BJ (cell line): ENCODE data around the gene RB1. TPM values are rescaled to one million over a fixed set of nuclear protein-coding genes. Genes with fewer than 3 reads are reported as not detected.

Experiments
- CTCF ChIA-PET: fragments of 350-600 bp; formaldehyde crosslinking; extraction: SDS; loops from one replicate; lab custom pipeline; 2021; ENCODE audit warnings: antibody characterized with exemption, inconsistent platforms; lab: Yijun Ruan, JAX
- POLR2A ChIA-PET: fragments of 300-600 bp; sonication (Branson Sonifier 250); formaldehyde crosslinking; extraction: SDS; loops from one replicate; lab custom pipeline; 2021; ENCODE audit warnings: antibody characterized with exemption; lab: Charles Lee
- DNase-seq: peaks from one replicate; pipeline ENCODE4 v3.0.0-alpha.2; 2011; ENCODE audit warnings: low read depth
- H3K27me3 ChIP-seq: 2 replicates; pipeline ENCODE4 v1.6.0; 2011; ENCODE audit warnings: low read length; ENCODE audit not compliant: control insufficient read depth, insufficient read depth
- H3K36me3 ChIP-seq: 2 replicates; pipeline ENCODE4 v1.5.1; 2011; ENCODE audit warnings: low read length; ENCODE audit not compliant: control insufficient read depth, insufficient read depth
- H3K4me3 ChIP-seq: 2 replicates; pipeline ENCODE4 v1.5.1; 2011; ENCODE audit warnings: low read depth, mild to moderate bottlenecking, control low read depth, low read length
- CTCF ChIP-seq: IDR thresholded peaks from 2 replicates; pipeline ENCODE4 v1.5.1; 2011; ENCODE audit warnings: low read depth, mild to moderate bottlenecking, control low read depth, inconsistent platforms, low read length, moderate library complexity; ENCODE audit not compliant: insufficient read depth
- polyA plus RNA-seq: library from polyadenylated mRNA; depleted of rRNA; stranded (reverse); fragments of >200 nt; gene quantifications from 2 replicates; pipeline ENCODE4 v1.2.3, GENCODE V29; 2011

Gene RB1
- polyA plus RNA-seq, 1 experiment = 11.2 TPM

DNA sequence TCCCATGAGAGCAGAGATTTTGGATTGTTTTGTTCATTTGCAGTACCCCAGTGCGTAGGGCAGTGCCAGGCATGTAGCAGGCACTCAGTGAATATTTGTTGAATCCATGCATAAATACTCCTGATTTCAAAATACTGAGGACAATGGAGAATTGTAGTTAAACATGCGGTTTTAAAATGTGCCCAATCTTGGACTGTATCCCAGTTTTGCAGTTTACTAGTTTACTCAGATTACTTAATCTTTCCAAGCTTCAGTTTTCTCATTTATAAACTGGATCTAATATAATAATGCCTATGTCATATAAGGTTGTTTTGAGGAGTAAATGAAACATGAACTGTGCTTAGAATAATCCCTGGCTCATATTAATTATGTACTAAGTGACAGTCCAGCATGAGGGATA lies 190.3 kb downstream of the RB1 start:
- Histone ChIP-seq H3K4me3 (no peak overlapping the region), H3K27me3 (no peaks in the 10 kb centered on the region), H3K36me3 (no peaks in the 10 kb centered on the region)
- ChIA-PET CTCF (no interaction called here), POLR2A (no interaction called here)
- no peak for DNase-seq
- no peak for TF ChIP-seq CTCF

DNA sequence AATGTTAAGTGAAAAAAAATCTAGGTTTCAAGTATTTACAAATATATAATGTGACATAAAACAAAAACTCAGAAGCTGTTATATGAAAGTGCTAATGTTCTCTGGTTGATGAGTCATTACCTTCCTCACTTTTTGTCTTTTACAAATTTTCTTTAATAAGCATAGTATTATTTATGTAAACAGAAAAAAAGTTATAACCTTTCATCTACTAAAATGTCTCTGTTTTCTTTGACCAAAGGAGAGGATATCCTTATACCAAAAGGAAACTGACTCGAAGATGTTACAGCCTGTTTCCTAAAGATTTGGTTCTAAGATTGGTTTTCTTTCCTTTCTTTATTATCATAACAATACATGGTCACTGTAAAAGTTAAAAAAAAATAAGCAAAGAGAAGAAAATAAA lies 191.3 kb downstream of the RB1 start:
- Histone ChIP-seq H3K4me3 (no peak overlapping the region), H3K36me3 (no peaks in the 10 kb centered on the region), H3K27me3 (no peaks in the 10 kb centered on the region)
- POLR2A ChIA-PET = no interaction called here
- no peak for DNase-seq
- CTCF ChIA-PET = no interaction called here
- no peak for TF ChIP-seq CTCF

- TF ChIP-seq CTCF = no peak
- POLR2A ChIA-PET = no interaction called here
- CTCF ChIA-PET = interaction anchor here (0.8 to 1.4 kb wide), 2 partner anchors 13 to 38 kb away, joined by 3 to 4 read pairs; no protein-coding TSS in a partner anchor
- Histone ChIP-seq H3K27me3 (no peaks in the 10 kb centered on the region), H3K36me3 (no peaks in the 10 kb centered on the region), H3K4me3 (no peak overlapping the region)
- no peak for DNase-seq
Observed at GRCh38 chr13:48496271-48497161, 193.0 kb downstream of the RB1 start.

DNA sequence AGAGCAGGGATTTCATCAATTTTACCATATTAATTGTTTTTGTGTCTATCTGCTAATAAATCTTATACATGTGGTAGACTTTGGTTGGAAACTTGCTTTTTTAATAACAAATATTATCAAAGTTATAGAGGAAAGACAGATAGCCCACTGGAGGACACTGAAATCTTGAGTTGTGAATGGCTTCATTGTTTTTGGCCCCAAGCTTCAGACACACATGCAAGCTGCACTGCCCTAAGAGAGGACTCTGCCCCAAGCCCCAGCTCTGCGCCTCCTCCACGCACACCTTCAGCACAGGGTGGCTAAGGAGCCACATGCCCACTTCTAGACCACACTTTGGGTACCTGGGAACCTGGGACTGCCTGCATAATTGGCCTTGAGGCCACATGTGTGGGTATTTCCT lies 194.1 kb downstream of the RB1 start:
- Histone ChIP-seq H3K27me3 (no peaks in the 10 kb centered on the region), H3K4me3 (no peak overlapping the region), H3K36me3 (no peaks in the 10 kb centered on the region)
- ChIA-PET CTCF (interaction anchor here (0.8 to 1.6 kb wide), 2 partner anchors 13 to 21 kb away, joined by 3 read pairs; no protein-coding TSS in a partner anchor), POLR2A (no interaction called here)
- DNase-seq = no peak
- TF ChIP-seq CTCF = no peak

DNA sequence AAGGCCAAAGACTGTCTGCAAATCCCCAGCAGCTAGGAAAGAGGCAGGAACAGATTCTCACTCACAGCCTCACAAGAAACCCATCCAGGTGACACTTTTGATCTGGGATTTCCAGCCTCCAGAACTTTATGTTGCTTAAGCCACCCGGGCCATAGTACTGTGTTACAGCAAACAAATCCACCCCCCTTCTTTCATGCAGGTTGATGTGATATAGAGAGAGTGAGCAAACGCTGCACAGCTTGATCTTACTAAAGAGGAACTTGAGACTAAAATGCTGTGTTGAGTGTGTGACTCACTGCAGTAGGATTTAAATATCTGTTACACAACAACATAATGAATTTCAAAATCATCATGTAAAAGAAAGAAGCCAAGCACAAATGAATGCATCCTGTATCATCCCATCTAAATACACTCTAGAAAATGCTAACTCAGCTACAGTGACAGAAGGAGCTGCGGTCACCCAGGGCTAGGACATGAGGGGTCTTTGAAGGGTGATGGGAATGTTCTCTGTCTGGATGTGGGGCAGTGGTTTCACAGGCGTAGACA lies 197.2 kb downstream of the RB1 start:
- CTCF ChIA-PET = interaction anchor here (0.8 to 1.1 kb wide), 2 partner anchors 12 to 27 kb away, joined by 3 read pairs; no protein-coding TSS in a partner anchor
- H3K4me3 ChIP-seq = no peak overlapping the region
- no peak for TF ChIP-seq CTCF
- H3K27me3 ChIP-seq = no peaks in the 10 kb centered on the region
- peak; percentile 84 for DNase-seq
- no peaks in the 10 kb centered on the region for H3K36me3 ChIP-seq
- POLR2A ChIA-PET = no interaction called here
